GM12892 (cell line): ENCODE data around the gene DLX5.

Source experiments
- POLR2A ChIP-seq: IDR thresholded peaks from 2 replicates; pipeline ENCODE4 v1.6.1; 2011; ENCODE audit warnings: low read depth, low read length, control low read depth
- TAF1 ChIP-seq: IDR thresholded peaks from 2 replicates; pipeline ENCODE4 v1.6.1; 2011; ENCODE audit warnings: low read depth, mild to moderate bottlenecking, control low read depth, low read length, borderline replicate concordance

DNA sequence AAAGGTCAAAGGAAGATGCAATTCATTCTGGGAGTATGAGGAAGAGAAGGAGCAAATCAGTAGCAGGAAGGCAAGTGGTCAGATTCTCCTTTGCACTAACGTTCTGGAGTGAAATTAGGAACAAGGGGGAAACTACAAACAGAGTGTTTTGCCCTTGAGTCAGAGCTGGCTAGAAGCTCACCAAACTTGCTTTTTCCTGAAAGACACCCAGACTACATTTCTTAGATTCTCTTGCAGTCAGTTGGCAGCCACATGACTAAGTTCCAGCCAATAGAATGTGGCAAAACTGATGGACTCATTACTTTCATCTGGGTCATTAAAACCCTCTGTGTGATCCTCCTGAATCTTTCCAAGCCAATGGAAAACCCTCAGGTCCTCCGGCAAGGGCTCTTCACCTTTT, 18.6 kb upstream of the DLX5 start:
- TF ChIP-seq POLR2A (no peak), TAF1 (no peak)
